HEK293T (cell line): ENCODE data around the gene CRYBB1.

Source experiments
- CTCF ChIA-PET: fragments of 350-600 bp; formaldehyde crosslinking; extraction: SDS; loops from one replicate; lab custom pipeline; 2021; ENCODE audit warnings: antibody characterized with exemption, inconsistent platforms; lab: Yijun Ruan, JAX
- POLR2A ChIA-PET: fragments of 350-600 bp; formaldehyde crosslinking; extraction: SDS; loops from one replicate; lab custom pipeline; 2020; ENCODE audit warnings: antibody characterized with exemption, inconsistent platforms; lab: Yijun Ruan, JAX
- DNase-seq: peaks from one replicate; pipeline ENCODE4 v3.0.0; 2012; ENCODE audit warnings: mixed read lengths; ENCODE audit errors: extremely low spot score
- ARNT ChIP-seq: fragments of 450-650 bp; IDR thresholded peaks from 2 replicates; pipeline ENCODE4 v1.6.1; 2017; ENCODE audit warnings: mild to moderate bottlenecking
- BHLHE40 ChIP-seq: fragments of 450-650 bp; IDR thresholded peaks from 2 replicates; pipeline ENCODE4 v1.6.1; 2016; ENCODE audit warnings: mild to moderate bottlenecking, moderate library complexity, borderline replicate concordance
- CTBP1 ChIP-seq: fragments of 450-650 bp; IDR thresholded peaks from 2 replicates; pipeline ENCODE4 v1.6.1; 2016; ENCODE audit warnings: borderline replicate concordance
- ELF4 ChIP-seq: fragments of 450-650 bp; IDR thresholded peaks from 2 replicates; pipeline ENCODE4 v1.6.1; 2017; ENCODE audit warnings: antibody characterized with exemption
- FOXA1 ChIP-seq: fragments of 450-650 bp; IDR thresholded peaks from 2 replicates; pipeline ENCODE4 v1.6.1; 2016; ENCODE audit warnings: mild to moderate bottlenecking
- FOXK2 ChIP-seq: fragments of 450-650 bp; IDR thresholded peaks from 2 replicates; pipeline ENCODE4 v1.6.1; 2016; ENCODE audit warnings: mild to moderate bottlenecking
- FOXM1 ChIP-seq: fragments of 450-650 bp; IDR thresholded peaks from 2 replicates; pipeline ENCODE4 v1.6.1; 2017; ENCODE audit warnings: mild to moderate bottlenecking, borderline replicate concordance
- HDGF ChIP-seq: fragments of 450-650 bp; IDR thresholded peaks from 2 replicates; pipeline ENCODE4 v1.6.1; 2017; ENCODE audit warnings: antibody characterized with exemption, borderline replicate concordance
- L3MBTL2 ChIP-seq: fragments of 450-650 bp; conservative IDR thresholded peaks from 2 replicates; pipeline ENCODE4 v1.6.1; 2016; ENCODE audit warnings: mild to moderate bottlenecking
- LEF1 ChIP-seq: fragments of 450-650 bp; IDR thresholded peaks from 2 replicates; pipeline ENCODE4 v1.6.1; 2017; ENCODE audit warnings: mild to moderate bottlenecking, borderline replicate concordance
- NFRKB ChIP-seq: fragments of 450-650 bp; IDR thresholded peaks from 2 replicates; pipeline ENCODE4 v1.6.1; 2016; ENCODE audit warnings: mild to moderate bottlenecking, moderate library complexity
- PKNOX1 ChIP-seq: fragments of 450-650 bp; IDR thresholded peaks from 2 replicates; pipeline ENCODE4 v1.6.1; 2016
- SP1 ChIP-seq: fragments of 450-650 bp; IDR thresholded peaks from 2 replicates; pipeline ENCODE4 v1.6.1; 2017
- SUZ12 ChIP-seq: fragments of 450-650 bp; IDR thresholded peaks from 2 replicates; pipeline ENCODE4 v1.6.1; 2016; ENCODE audit warnings: mild to moderate bottlenecking
- TARDBP ChIP-seq: fragments of 450-650 bp; IDR thresholded peaks from 2 replicates; pipeline ENCODE4 v1.6.1; 2016
- ZNF384 ChIP-seq: fragments of 450-650 bp; IDR thresholded peaks from 2 replicates; pipeline ENCODE4 v1.6.1; 2016

CRYBB1 gene

DNA sequence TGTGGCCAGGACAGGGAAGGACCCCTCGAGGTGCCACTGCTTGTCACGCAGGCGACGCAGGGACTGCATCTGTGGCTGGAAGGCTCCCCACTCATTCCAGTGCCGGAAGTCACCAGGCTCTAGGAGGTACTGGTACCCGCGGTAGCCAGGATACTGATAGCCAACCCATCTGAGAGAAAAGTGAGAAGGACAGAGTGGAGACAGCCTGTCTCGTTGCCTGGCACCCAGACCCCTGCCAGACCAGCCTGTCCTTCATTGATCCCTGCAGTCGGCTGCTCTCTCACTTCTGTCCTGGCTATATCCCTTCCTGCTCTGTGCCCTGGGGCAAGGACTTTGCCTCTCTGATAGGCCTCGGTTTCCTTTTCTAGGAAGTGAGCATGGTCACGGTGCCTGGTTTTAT is 18.3 kb downstream of the CRYBB1 start:
- ChIA-PET CTCF (no interaction called here), POLR2A (no interaction called here)
- DNase-seq = no peak
- no peak for TF ChIP-seq PKNOX1
- no peak for TF ChIP-seq L3MBTL2
- no peak for TF ChIP-seq TARDBP
- TF ChIP-seq HDGF = no peak
- TF ChIP-seq BHLHE40 = no peak
- no peak for TF ChIP-seq CTBP1
- TF ChIP-seq SUZ12 = no peak
- TF ChIP-seq FOXK2 = no peak
- TF ChIP-seq SP1 = no peak
- TF ChIP-seq ARNT = no peak
- no peak for TF ChIP-seq FOXA1

GRCh38 chr22:26597480-26597879 is 20.3 kb downstream of the CRYBB1 start:
- CTCF ChIA-PET = no interaction called here

GRCh38 chr22:26597026-26597425 is 20.8 kb downstream of the CRYBB1 start:
- ChIA-PET CTCF (no interaction called here), POLR2A (no interaction called here)
- TF ChIP-seq LEF1 = no peak
- TF ChIP-seq PKNOX1 = no peak
- TF ChIP-seq HDGF = no peak
- TF ChIP-seq FOXM1 = no peak
- TF ChIP-seq FOXK2 = no peak
- TF ChIP-seq FOXA1 = no peak
- no peak for TF ChIP-seq L3MBTL2
- TF ChIP-seq ARNT = no peak
- TF ChIP-seq BHLHE40 = no peak
- no peak for TF ChIP-seq ELF4
- TF ChIP-seq ZNF384 = no peak
- TF ChIP-seq SP1 = no peak
- no peak for TF ChIP-seq NFRKB
- no peak for TF ChIP-seq TARDBP
- TF ChIP-seq SUZ12 = no peak
- TF ChIP-seq CTBP1 = no peak
- no peak for DNase-seq

More at GRCh38 chr22:26597480-26597879, 20.3 kb downstream of the CRYBB1 start:
- POLR2A ChIA-PET = no interaction called here
- DNase-seq = no peak
- TF ChIP-seq PKNOX1 (no peak), SP1 (no peak), NFRKB (no peak), ZNF384 (no peak), FOXK2 (no peak), HDGF (no peak), LEF1 (no peak), FOXM1 (no peak), TARDBP (no peak), L3MBTL2 (no peak), FOXA1 (no peak), CTBP1 (no peak), ELF4 (no peak), ARNT (no peak)

DNA sequence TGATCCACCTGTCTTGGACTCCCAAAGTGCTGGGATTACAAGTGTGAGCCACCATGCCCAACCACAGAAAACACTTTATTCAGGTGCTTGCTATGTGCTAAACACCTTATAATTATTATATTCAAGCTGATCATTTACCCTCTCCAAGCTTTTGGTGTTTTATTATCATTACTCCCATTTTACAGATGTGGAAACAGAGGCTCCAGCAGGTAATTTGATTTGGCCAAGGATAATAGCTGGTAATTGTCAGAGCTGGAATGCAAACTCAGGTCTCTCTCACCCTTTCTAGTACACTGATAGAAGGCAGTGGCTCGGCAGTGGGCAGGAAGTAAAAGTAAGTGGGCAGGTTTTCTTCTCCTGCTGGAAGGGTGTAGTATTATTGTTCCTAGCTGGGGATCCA is 24.1 kb downstream of the CRYBB1 start:
- no peak for DNase-seq
- ChIA-PET POLR2A (no interaction called here), CTCF (no interaction called here)
- no peak for TF ChIP-seq LEF1

GRCh38 chr22:26592421-26592891 is 25.4 kb downstream of the CRYBB1 start:
- ChIA-PET CTCF (no interaction called here), POLR2A (no interaction called here)
- TF ChIP-seq L3MBTL2 = no peak
- no peak for TF ChIP-seq FOXK2
- no peak for TF ChIP-seq PKNOX1
- no peak for TF ChIP-seq ARNT
- no peak for TF ChIP-seq FOXA1
- TF ChIP-seq CTBP1 = no peak
- TF ChIP-seq ZNF384 = no peak
- TF ChIP-seq LEF1 = no peak
- TF ChIP-seq SUZ12 = no peak
- TF ChIP-seq ELF4 = no peak
- DNase-seq = no peak

GRCh38 chr22:26589845-26590736 is 27.7 kb downstream of the CRYBB1 start, which contains the start of gene TPST2:
TSS of gene TPST2 (minus strand) at chr22:26590132. CDS start at chr22:26541630, 48,502 bp downstream.
- DNase-seq = peak; percentile 96
- ChIA-PET POLR2A (no interaction called here), CTCF (no interaction called here)
- TF ChIP-seq ARNT = no peak
- TF ChIP-seq FOXM1 = no peak
- no peak for TF ChIP-seq FOXK2
- no peak for TF ChIP-seq ZNF384
- no peak for TF ChIP-seq BHLHE40
- no peak for TF ChIP-seq SP1
- TF ChIP-seq L3MBTL2 = no peak
- no peak for TF ChIP-seq HDGF
- TF ChIP-seq PKNOX1 = no peak
- no peak for TF ChIP-seq NFRKB
